ENCODE measurements around the gene TSPAN12.

DNA sequence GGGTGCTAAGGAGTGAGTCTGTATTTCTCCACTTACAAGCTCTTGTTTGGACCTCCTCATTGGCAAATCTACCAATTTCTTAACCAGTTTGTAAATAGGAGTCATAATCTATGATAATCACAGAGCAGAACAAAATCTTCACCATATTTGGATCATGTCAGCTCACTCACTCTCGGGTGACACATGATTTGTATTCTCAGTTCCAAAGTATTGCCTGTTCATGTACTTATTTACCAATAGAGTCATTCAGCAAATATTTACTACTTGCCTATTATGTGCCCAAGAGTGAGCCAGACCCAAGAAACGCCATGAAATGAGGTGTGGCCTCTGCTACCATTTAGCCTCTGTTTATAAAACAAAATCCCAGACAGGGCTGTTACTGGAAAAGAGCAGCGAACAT, 114.8 kb downstream of the TSPAN12 start:
- no peak for TF ChIP-seq POLR2AphosphoS5 (IDR thresholded peaks at IDR 0.05; ENCODE audit: low read depth)
- TF ChIP-seq, protein P1, sequence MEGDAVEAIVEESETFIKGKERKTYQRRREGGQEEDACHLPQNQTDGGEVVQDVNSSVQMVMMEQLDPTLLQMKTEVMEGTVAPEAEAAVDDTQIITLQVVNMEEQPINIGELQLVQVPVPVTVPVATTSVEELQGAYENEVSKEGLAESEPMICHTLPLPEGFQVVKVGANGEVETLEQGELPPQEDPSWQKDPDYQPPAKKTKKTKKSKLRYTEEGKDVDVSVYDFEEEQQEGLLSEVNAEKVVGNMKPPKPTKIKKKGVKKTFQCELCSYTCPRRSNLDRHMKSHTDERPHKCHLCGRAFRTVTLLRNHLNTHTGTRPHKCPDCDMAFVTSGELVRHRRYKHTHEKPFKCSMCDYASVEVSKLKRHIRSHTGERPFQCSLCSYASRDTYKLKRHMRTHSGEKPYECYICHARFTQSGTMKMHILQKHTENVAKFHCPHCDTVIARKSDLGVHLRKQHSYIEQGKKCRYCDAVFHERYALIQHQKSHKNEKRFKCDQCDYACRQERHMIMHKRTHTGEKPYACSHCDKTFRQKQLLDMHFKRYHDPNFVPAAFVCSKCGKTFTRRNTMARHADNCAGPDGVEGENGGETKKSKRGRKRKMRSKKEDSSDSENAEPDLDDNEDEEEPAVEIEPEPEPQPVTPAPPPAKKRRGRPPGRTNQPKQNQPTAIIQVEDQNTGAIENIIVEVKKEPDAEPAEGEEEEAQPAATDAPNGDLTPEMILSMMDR (IDR thresholded peaks at IDR 0.05; ENCODE audit: insufficient read depth, low read length) = no peak
- TF ChIP-seq, protein P2, sequence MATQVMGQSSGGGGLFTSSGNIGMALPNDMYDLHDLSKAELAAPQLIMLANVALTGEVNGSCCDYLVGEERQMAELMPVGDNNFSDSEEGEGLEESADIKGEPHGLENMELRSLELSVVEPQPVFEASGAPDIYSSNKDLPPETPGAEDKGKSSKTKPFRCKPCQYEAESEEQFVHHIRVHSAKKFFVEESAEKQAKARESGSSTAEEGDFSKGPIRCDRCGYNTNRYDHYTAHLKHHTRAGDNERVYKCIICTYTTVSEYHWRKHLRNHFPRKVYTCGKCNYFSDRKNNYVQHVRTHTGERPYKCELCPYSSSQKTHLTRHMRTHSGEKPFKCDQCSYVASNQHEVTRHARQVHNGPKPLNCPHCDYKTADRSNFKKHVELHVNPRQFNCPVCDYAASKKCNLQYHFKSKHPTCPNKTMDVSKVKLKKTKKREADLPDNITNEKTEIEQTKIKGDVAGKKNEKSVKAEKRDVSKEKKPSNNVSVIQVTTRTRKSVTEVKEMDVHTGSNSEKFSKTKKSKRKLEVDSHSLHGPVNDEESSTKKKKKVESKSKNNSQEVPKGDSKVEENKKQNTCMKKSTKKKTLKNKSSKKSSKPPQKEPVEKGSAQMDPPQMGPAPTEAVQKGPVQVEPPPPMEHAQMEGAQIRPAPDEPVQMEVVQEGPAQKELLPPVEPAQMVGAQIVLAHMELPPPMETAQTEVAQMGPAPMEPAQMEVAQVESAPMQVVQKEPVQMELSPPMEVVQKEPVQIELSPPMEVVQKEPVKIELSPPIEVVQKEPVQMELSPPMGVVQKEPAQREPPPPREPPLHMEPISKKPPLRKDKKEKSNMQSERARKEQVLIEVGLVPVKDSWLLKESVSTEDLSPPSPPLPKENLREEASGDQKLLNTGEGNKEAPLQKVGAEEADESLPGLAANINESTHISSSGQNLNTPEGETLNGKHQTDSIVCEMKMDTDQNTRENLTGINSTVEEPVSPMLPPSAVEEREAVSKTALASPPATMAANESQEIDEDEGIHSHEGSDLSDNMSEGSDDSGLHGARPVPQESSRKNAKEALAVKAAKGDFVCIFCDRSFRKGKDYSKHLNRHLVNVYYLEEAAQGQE (IDR thresholded peaks at IDR 0.05; ENCODE audit: insufficient replicate concordance, low read depth) = no peak

Data from HL-60 (cell line).